Endodermal cell (in vitro differentiated cells): ENCODE results near the gene UBXN10. TPM values are rescaled to one million over a fixed set of nuclear protein-coding genes. Genes with fewer than 3 reads are reported as not detected.
A peak's percentile ranks its signal among the peaks of the same experiment; 100 is the strongest.

ENCODE experiments used
- DNase-seq: peaks from one replicate; pipeline ENCODE4 v3.0.0-alpha.2; 2017
- H3K27ac ChIP-seq: 2 replicates; pipeline ENCODE4 v1.5.1; 2013; ENCODE audit warnings: mild to moderate bottlenecking, low read depth, low read length, moderate library complexity
- H3K27me3 ChIP-seq: 2 replicates; pipeline ENCODE4 v1.6.1; 2013; ENCODE audit warnings: mild to moderate bottlenecking, low read length, moderate library complexity; ENCODE audit not compliant: insufficient read depth, control insufficient read depth, poor library complexity, severe bottlenecking
- H3K36me3 ChIP-seq: 2 replicates; pipeline ENCODE4 v1.7.0; 2013; ENCODE audit warnings: mild to moderate bottlenecking, low read length, moderate library complexity; ENCODE audit not compliant: control insufficient read depth, insufficient read depth
- H3K4me1 ChIP-seq: one replicate; pipeline ENCODE4 v1.7.0; 2013; ENCODE audit warnings: low read length; ENCODE audit not compliant: control insufficient read depth, insufficient read depth
- H3K4me3 ChIP-seq: 2 replicates; pipeline ENCODE4 v1.5.1; 2013; ENCODE audit warnings: mild to moderate bottlenecking, low read length, moderate library complexity
- H3K9ac ChIP-seq: 2 replicates; pipeline ENCODE4 v1.6.1; 2013; ENCODE audit warnings: mild to moderate bottlenecking, low read length, moderate library complexity; ENCODE audit not compliant: poor library complexity, severe bottlenecking; ENCODE audit errors: extremely low read depth
- H3K9me3 ChIP-seq: 2 replicates; pipeline ENCODE4 v1.6.1; 2013; ENCODE audit warnings: mild to moderate bottlenecking, low read length, moderate library complexity; ENCODE audit not compliant: control insufficient read depth
- H3K27ac Mint-ChIP-seq: 2 replicates; pipeline ENCODE4 v1.8.0; 2020; ENCODE audit warnings: mixed read lengths
- H3K27me3 Mint-ChIP-seq: 2 replicates; pipeline ENCODE4 v1.8.0; 2021; ENCODE audit warnings: mild to moderate bottlenecking, mixed read lengths; ENCODE audit not compliant: insufficient read depth
- H3K36me3 Mint-ChIP-seq: 2 replicates; pipeline ENCODE4 v1.8.0; 2020; ENCODE audit warnings: low read depth, mixed read lengths
- H3K4me1 Mint-ChIP-seq: 2 replicates; pipeline ENCODE4 v1.8.0; 2020; ENCODE audit warnings: mixed read lengths
- H3K4me3 Mint-ChIP-seq: 2 replicates; pipeline ENCODE4 v1.8.0; 2020; ENCODE audit warnings: mild to moderate bottlenecking, moderate library complexity, mixed read lengths
- H3K9me3 Mint-ChIP-seq: 2 replicates; pipeline ENCODE4 v1.8.0; 2020; ENCODE audit warnings: mild to moderate bottlenecking, mixed read lengths
- CTCF ChIP-seq: fragments of 200-600 bp; sonication (generic); conservative IDR thresholded peaks from 2 replicates; pipeline ENCODE4 v1.5.0; 2021; ENCODE audit warnings: antibody characterized with exemption, mild to moderate bottlenecking
- WGBS, 2 experiments: methylation state at CpG; one replicate each; pipeline versions ENCODE4 v1.1.5 to v1.1.7; 2013; ENCODE audit warnings: missing lambda C conversion rate in 2 of 2, mixed read lengths in 1 of 2; ENCODE audit not compliant: insufficient coverage in 1 of 2, insufficient read length in 1 of 2; 5-methylcytosine and 5-hydroxymethylcytosine counted together
- total RNA-seq, 2 donors: library from RNA; stranded (reverse); fragmentation: NEBNext Ultra II Directional in 1 of 2; extraction: Animal tissue kit (Norgen Biotek cat#: 25700) in 1 of 2; gene quantifications; 2 replicates in 1 of 2; 3 replicates in 1 of 2; pipeline ENCODE4 v1.2.1, GENCODE V29; 2021

The UBXN10 gene
- total RNA-seq, 2 donors from 2014 or later = 1.7 to 2.6 TPM

GRCh38 chr1:20223551-20224419 is 37.9 kb downstream of the UBXN10 start:
- Mint-ChIP-seq H3K4me1 (peaks cover 7% of the 10 kb centered on the region), H3K36me3 (no peaks in the 10 kb centered on the region), H3K9me3 (no peaks in the 10 kb centered on the region), H3K4me3 (no peak overlapping the region), H3K27me3 (peaks cover 44% of the 10 kb centered on the region), H3K27ac (no peak overlapping the region)
- 57 to 65% methylated on average over 12 to 18 of the region's 18 CpGs for WGBS, 2 experiments
- H3K4me1 ChIP-seq = no peaks in the 10 kb centered on the region
- no peaks in the 10 kb centered on the region for H3K36me3 ChIP-seq
- no peaks in the 10 kb centered on the region for H3K9me3 ChIP-seq
- H3K27me3 ChIP-seq = peaks cover 16% of the 10 kb centered on the region
- TF ChIP-seq CTCF = no peak
- H3K4me3 ChIP-seq = no peak overlapping the region
- peak; percentile 67 for DNase-seq
- H3K9ac ChIP-seq = no peak overlapping the region
- H3K27ac ChIP-seq = no peak overlapping the region

- Histone ChIP-seq H3K9ac (no peak overlapping the region), H3K27me3 (peaks cover 16% of the 10 kb centered on the region), H3K4me3 (no peak overlapping the region), H3K9me3 (no peaks in the 10 kb centered on the region), H3K27ac (no peak overlapping the region), H3K36me3 (no peaks in the 10 kb centered on the region), H3K4me1 (no peaks in the 10 kb centered on the region)
- WGBS, 2 experiments = 74 to 78% methylated on average over 3 of the region's 3 CpGs
- TF ChIP-seq CTCF = no peak
- DNase-seq = no peak
- Mint-ChIP-seq H3K27me3 (peaks cover 48% of the 10 kb centered on the region), H3K4me3 (no peak overlapping the region), H3K36me3 (no peaks in the 10 kb centered on the region), H3K4me1 (peaks cover 7% of the 10 kb centered on the region), H3K9me3 (no peaks in the 10 kb centered on the region), H3K27ac (no peak overlapping the region)
These were observed 38.6 kb downstream of the UBXN10 start for GRCh38 chr1:20224546-20224945.

- Mint-ChIP-seq H3K4me1 (peaks cover 5% of the 10 kb centered on the region), H3K9me3 (peaks cover 6% of the 10 kb centered on the region), H3K27ac (no peak overlapping the region), H3K27me3 (peaks cover 44% of the 10 kb centered on the region), H3K36me3 (no peaks in the 10 kb centered on the region), H3K4me3 (no peak overlapping the region)
- DNase-seq = peak; percentile 52
- WGBS, 2 experiments = 67 to 73% methylated on average over 3 to 4 of the region's 4 CpGs
- Histone ChIP-seq H3K27ac (no peak overlapping the region), H3K27me3 (peaks cover 10% of the 10 kb centered on the region), H3K36me3 (no peaks in the 10 kb centered on the region), H3K9me3 (no peaks in the 10 kb centered on the region), H3K4me3 (no peak overlapping the region), H3K9ac (no peak overlapping the region), H3K4me1 (no peaks in the 10 kb centered on the region)
- TF ChIP-seq CTCF = peak; percentile 26
These were observed 41.8 kb downstream of the UBXN10 start for GRCh38 chr1:20227704-20228103.
